Measurements from ENCODE around the gene C2CD3. TPM values are rescaled to one million over a fixed set of nuclear protein-coding genes. Genes with fewer than 3 reads are reported as not detected.

C2CD3 gene
- total and polyA plus RNA-seq, 9 of the 15 experiments (the other 6 are each of a cell fraction or from before 2014, with no cell fraction given) = 4.4 to 20.2 (median 15.4) TPM

- TF ChIP-seq ZNF384 (IDR thresholded peaks at IDR 0.05; ENCODE audit: low read depth, low read length) (0 out of 2 replicates have a peak, but pooled peaks have one; percentile 9), TBL1XR1 (IDR thresholded peaks at IDR 0.05; ENCODE audit: low read length in 2 of 2) (no peak), TOE1 (IDR thresholded peaks at IDR 0.05; ENCODE audit: borderline replicate concordance) (0 out of 2 replicates have a peak, but pooled peaks have one; percentile 23), TOE1 (CRISPR knock-in tag; IDR thresholded peaks at IDR 0.05; ENCODE audit: borderline replicate concordance, low read depth) (no peak), COPS2 (conservative IDR thresholded peaks at IDR 0.05) (no peak), ZNF274 (IDR thresholded peaks at IDR 0.05; ENCODE audit: borderline replicate concordance, low read depth, low read length) (no peak), TAF7 (tag; IDR thresholded peaks at IDR 0.05) (no peak), CREB3 (tag; conservative IDR thresholded peaks at IDR 0.05; ENCODE audit: low read depth) (no peak), JUN (IDR thresholded peaks at IDR 0.05; ENCODE audit: borderline replicate concordance, low read depth, low read length) (no peak), JUN (CRISPR knock-in tag; IDR thresholded peaks at IDR 0.05; ENCODE audit: borderline replicate concordance) (no peak), RBBP5 (IDR thresholded peaks at IDR 0.05; ENCODE audit: borderline replicate concordance, insufficient read depth, low read length, poor library complexity, severe bottlenecking) (no peak), FOS (IDR thresholded peaks at IDR 0.05; ENCODE audit: extremely low read depth, insufficient read length) (no peak), PHF20 (IDR thresholded peaks at IDR 0.05; ENCODE audit: partially characterized antibody) (no peak), MNT (conservative IDR thresholded peaks at IDR 0.05) (no peak), OTX1 (CRISPR knock-in tag; IDR thresholded peaks at IDR 0.05) (no peak), IRF1 (CRISPR knock-in tag; IDR thresholded peaks at IDR 0.05; ENCODE audit: borderline replicate concordance) (no peak), MTA3 (IDR thresholded peaks at IDR 0.05; ENCODE audit: borderline replicate concordance) (no peak), RBM15 (IDR thresholded peaks at IDR 0.05; ENCODE audit: insufficient read depth, low read length) (no peak)
- TF ChIP-seq, protein P1, sequence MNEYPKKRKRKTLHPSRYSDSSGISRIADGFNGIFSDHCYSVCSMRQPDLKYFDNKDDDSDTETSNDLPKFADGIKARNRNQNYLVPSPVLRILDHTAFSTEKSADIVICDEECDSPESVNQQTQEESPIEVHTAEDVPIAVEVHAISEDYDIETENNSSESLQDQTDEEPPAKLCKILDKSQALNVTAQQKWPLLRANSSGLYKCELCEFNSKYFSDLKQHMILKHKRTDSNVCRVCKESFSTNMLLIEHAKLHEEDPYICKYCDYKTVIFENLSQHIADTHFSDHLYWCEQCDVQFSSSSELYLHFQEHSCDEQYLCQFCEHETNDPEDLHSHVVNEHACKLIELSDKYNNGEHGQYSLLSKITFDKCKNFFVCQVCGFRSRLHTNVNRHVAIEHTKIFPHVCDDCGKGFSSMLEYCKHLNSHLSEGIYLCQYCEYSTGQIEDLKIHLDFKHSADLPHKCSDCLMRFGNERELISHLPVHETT (CRISPR knock-in tag; conservative IDR thresholded peaks at IDR 0.05 in 1 of 2, IDR thresholded peaks at IDR 0.05 in 1 of 2) = 0 out of 4 replicates have a peak, but pooled peaks of 1 of the 2 experiments have one; percentile 25
- TF ChIP-seq, protein P2, sequence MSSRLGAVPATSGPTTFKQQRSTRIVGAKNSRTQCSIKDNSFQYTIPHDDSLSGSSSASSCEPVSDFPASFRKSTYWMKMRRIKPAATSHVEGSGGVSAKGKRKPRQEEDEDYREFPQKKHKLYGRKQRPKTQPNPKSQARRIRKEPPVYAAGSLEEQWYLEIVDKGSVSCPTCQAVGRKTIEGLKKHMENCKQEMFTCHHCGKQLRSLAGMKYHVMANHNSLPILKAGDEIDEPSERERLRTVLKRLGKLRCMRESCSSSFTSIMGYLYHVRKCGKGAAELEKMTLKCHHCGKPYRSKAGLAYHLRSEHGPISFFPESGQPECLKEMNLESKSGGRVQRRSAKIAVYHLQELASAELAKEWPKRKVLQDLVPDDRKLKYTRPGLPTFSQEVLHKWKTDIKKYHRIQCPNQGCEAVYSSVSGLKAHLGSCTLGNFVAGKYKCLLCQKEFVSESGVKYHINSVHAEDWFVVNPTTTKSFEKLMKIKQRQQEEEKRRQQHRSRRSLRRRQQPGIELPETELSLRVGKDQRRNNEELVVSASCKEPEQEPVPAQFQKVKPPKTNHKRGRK (tag; IDR thresholded peaks at IDR 0.05) = peak; percentile 38; the same call in 1 of the 2 replicates
Observed at GRCh38 chr11:74084796-74085541, 85.8 kb downstream of the C2CD3 start (continued).
